HG03060 (cell line): ENCODE measurements around the gene GPR152.
"Not testable (repeated sequence)": the region's sequence is repeated elsewhere in the genome, so short reads cannot be mapped to it uniquely, and the experiment has no call there.

Experiments used
- ATAC-seq: cut with Tn5 transposase; IDR thresholded peaks from one replicate; pipeline ENCODE4 v1.9.1; 2021; ENCODE audit warnings: low read depth, moderate number of reproducible peaks; ENCODE audit not compliant: unreplicated experiment

GPR152 gene

GRCh38 chr11:67415501-67416304 lies 36.8 kb downstream of the GPR152 start, which contains the start of gene CARNS1:
CARNS1 (plus strand) TSS chr11:67415678; CDS start chr11:67416200, 522 bp downstream.
- ATAC-seq = no peak

- no peak for ATAC-seq
Measured at GRCh38 chr11:67413266-67413849, 39.2 kb downstream of the GPR152 start.

GRCh38 chr11:67412495-67413179 lies 39.9 kb downstream of the GPR152 start:
- ATAC-seq = no peak

- no peak for ATAC-seq
Measured at GRCh38 chr11:67411785-67412152, 40.8 kb downstream of the GPR152 start.

GRCh38 chr11:67410984-67411784 lies 41.3 kb downstream of the GPR152 start:
- no peak for ATAC-seq

- ATAC-seq = no peak
Measured at GRCh38 chr11:67410369-67410831, 42.1 kb downstream of the GPR152 start.

GRCh38 chr11:67409781-67410368 lies 42.7 kb downstream of the GPR152 start:
- no peak for ATAC-seq

- no peak for ATAC-seq
Measured at GRCh38 chr11:67409261-67409666, 43.3 kb downstream of the GPR152 start.

- ATAC-seq = no peak
Measured at GRCh38 chr11:67408437-67409200, 43.9 kb downstream of the GPR152 start.

- ATAC-seq = no peak
Measured at GRCh38 chr11:67407688-67408163, 44.8 kb downstream of the GPR152 start.

GRCh38 chr11:67406969-67407687 lies 45.4 kb downstream of the GPR152 start:
- ATAC-seq = no peak

GRCh38 chr11:67406420-67406968 lies 46.0 kb downstream of the GPR152 start:
- no peak for ATAC-seq

GRCh38 chr11:67405688-67406339 lies 46.7 kb downstream of the GPR152 start:
- no peak for ATAC-seq

GRCh38 chr11:67405196-67405567 lies 47.3 kb downstream of the GPR152 start:
- no peak for ATAC-seq

GRCh38 chr11:67404515-67405195 lies 47.9 kb downstream of the GPR152 start:
- ATAC-seq = no peak

GRCh38 chr11:67403085-67403484 lies 49.4 kb downstream of the GPR152 start:
- ATAC-seq = not testable (repeated sequence)

- not testable (repeated sequence) for ATAC-seq
Measured at GRCh38 chr11:67402192-67402839, 50.2 kb downstream of the GPR152 start.
